Parathyroid adenoma (tissue), 2 donors: ENCODE results near the gene BPHL.

Experiments used
- H2AFZ ChIP-seq: fragments of 300-600 bp; sonication (generic); one replicate; pipeline ENCODE4 v1.7.0; 2017; ENCODE audit warnings: antibody characterized with exemption, mild to moderate bottlenecking
- H3K27ac ChIP-seq: fragments of 300-600 bp; sonication (generic); one replicate; pipeline ENCODE4 v1.7.0; 2017
- H3K27me3 ChIP-seq: fragments of 300-600 bp; sonication (generic); one replicate; pipeline ENCODE4 v1.7.0; 2017; ENCODE audit warnings: low read length; ENCODE audit not compliant: control insufficient read depth, insufficient read depth
- H3K36me3 ChIP-seq: fragments of 300-600 bp; sonication (generic); one replicate; pipeline ENCODE4 v1.7.0; 2017; ENCODE audit warnings: low read length; ENCODE audit not compliant: control insufficient read depth, insufficient read depth
- H3K4me1 ChIP-seq: fragments of 300-600 bp; sonication (generic); one replicate; pipeline ENCODE4 v1.7.0; 2017; ENCODE audit warnings: control low read depth
- H3K4me2 ChIP-seq: fragments of 300-600 bp; sonication (generic); one replicate; pipeline ENCODE4 v1.7.0; 2017; ENCODE audit warnings: low read length
- H3K4me3 ChIP-seq: fragments of 300-600 bp; sonication (generic); one replicate; pipeline ENCODE4 v1.7.0; 2017; ENCODE audit warnings: low read depth, low read length
- H3K79me2 ChIP-seq: fragments of 300-600 bp; sonication (generic); one replicate; pipeline ENCODE4 v1.7.0; 2017; ENCODE audit warnings: control low read depth
- H3K9ac ChIP-seq: fragments of 300-600 bp; sonication (generic); one replicate; pipeline ENCODE4 v1.7.0; 2017; ENCODE audit warnings: mild to moderate bottlenecking
- H3K9me3 ChIP-seq: fragments of 300-600 bp; sonication (generic); one replicate; pipeline ENCODE4 v1.7.0; 2017; ENCODE audit warnings: low read length; ENCODE audit not compliant: control insufficient read depth
- CTCF ChIP-seq: fragments of 300-600 bp; sonication (generic); IDR thresholded peaks from one replicate; pipeline ENCODE4 v1.7.0; 2017; ENCODE audit warnings: antibody characterized with exemption, mild to moderate bottlenecking
- donor health status: primary hyperparathyroidism.

Gene BPHL

GRCh38 chr6:3094815-3095214 is 23.7 kb upstream of the BPHL start:
- no peak overlapping the region for H2AFZ ChIP-seq
- TF ChIP-seq CTCF, result no peak
- H3K4me2 ChIP-seq, result no peak overlapping the region
- no peaks in the 10 kb centered on the region for H3K36me3 ChIP-seq
- H3K79me2 ChIP-seq, result peaks cover 7% of the 10 kb centered on the region
- H3K27me3 ChIP-seq, result no peaks in the 10 kb centered on the region
- no peaks in the 10 kb centered on the region for H3K9me3 ChIP-seq
- no peak overlapping the region for H3K9ac ChIP-seq
- no peak overlapping the region for H3K4me3 ChIP-seq
- no peaks in the 10 kb centered on the region for H3K4me1 ChIP-seq
- H3K27ac ChIP-seq, result no peak overlapping the region

- H3K79me2 ChIP-seq, result no peaks in the 10 kb centered on the region
- no peaks in the 10 kb centered on the region for H3K4me1 ChIP-seq
- no peak overlapping the region for H3K27ac ChIP-seq
- no peaks in the 10 kb centered on the region for H3K27me3 ChIP-seq
- no peak overlapping the region for H3K4me2 ChIP-seq
- H3K9ac ChIP-seq, result no peak overlapping the region
- no peaks in the 10 kb centered on the region for H3K9me3 ChIP-seq
- H3K36me3 ChIP-seq, result no peaks in the 10 kb centered on the region
- no peak overlapping the region for H3K4me3 ChIP-seq
- no peak overlapping the region for H2AFZ ChIP-seq
- no peak for TF ChIP-seq CTCF
Observed at GRCh38 chr6:3102875-3103274, 15.6 kb upstream of the BPHL start.

- no peak overlapping the region for H3K4me2 ChIP-seq
- H2AFZ ChIP-seq, result no peak overlapping the region
- no peaks in the 10 kb centered on the region for H3K27me3 ChIP-seq
- H3K9ac ChIP-seq, result no peak overlapping the region
- no peaks in the 10 kb centered on the region for H3K36me3 ChIP-seq
- TF ChIP-seq CTCF, result no peak
- H3K27ac ChIP-seq, result no peak overlapping the region
- no peak overlapping the region for H3K4me3 ChIP-seq
- H3K9me3 ChIP-seq, result no peaks in the 10 kb centered on the region
- no peaks in the 10 kb centered on the region for H3K79me2 ChIP-seq
- H3K4me1 ChIP-seq, result no peaks in the 10 kb centered on the region
Observed at GRCh38 chr6:3108746-3109414, 9.6 kb upstream of the BPHL start.

- Histone ChIP-seq H3K27me3 (no peaks in the 10 kb centered on the region), H3K36me3 (no peaks in the 10 kb centered on the region), H3K4me2 (no peak overlapping the region), H3K79me2 (no peaks in the 10 kb centered on the region), H3K4me3 (no peak overlapping the region), H3K27ac (no peak overlapping the region), H3K9me3 (no peaks in the 10 kb centered on the region), H3K4me1 (no peaks in the 10 kb centered on the region), H3K9ac (no peak overlapping the region), H2AFZ (no peak overlapping the region)
- no peak for TF ChIP-seq CTCF
Observed at GRCh38 chr6:3109761-3110160, 8.8 kb upstream of the BPHL start.

GRCh38 chr6:3114377-3114776 is 4.1 kb upstream of the BPHL start:
- Histone ChIP-seq H3K4me2 (no peak overlapping the region), H3K9me3 (no peaks in the 10 kb centered on the region), H3K27ac (no peak overlapping the region), H3K27me3 (no peaks in the 10 kb centered on the region), H3K36me3 (no peaks in the 10 kb centered on the region), H3K4me1 (peaks cover 3% of the 10 kb centered on the region), H3K4me3 (no peak overlapping the region), H3K9ac (no peak overlapping the region), H2AFZ (no peak overlapping the region), H3K79me2 (no peaks in the 10 kb centered on the region)
- TF ChIP-seq CTCF, result no peak
